Measurements from ENCODE around the gene PAQR8. TPM values are rescaled to one million over a fixed set of nuclear protein-coding genes. Genes with fewer than 3 reads are reported as not detected.

Gene PAQR8
- total and polyA plus RNA-seq, 7 donors: 0.39 to 1.3 (median 0.68) TPM

- no peak for ATAC-seq
- intact Hi-C loops (cut with DNase I): no loop called here
- Histone ChIP-seq H3K4me1 (no peaks in the 10 kb centered on the region), H3K27me3 (ENCODE audit: insufficient read depth in 3 of 3, low read length in 2 of 3) (no peaks in the 10 kb centered on the region), H3K27ac (no peak overlapping the region), H3K36me3 (ENCODE audit: insufficient read depth in 1 of 2, low read depth in 1 of 2) (no peaks in the 10 kb centered on the region), H3K9me3 (no peaks in the 10 kb centered on the region), H3K4me3 (no peak overlapping the region)
- DNase-seq: no peak
- 52 to 78% (median 59%) methylated on average over 2 of the region's 2 CpGs for WGBS, 3 donors
- no peak for TF ChIP-seq CTCF (IDR thresholded peaks at IDR 0.05)
Observed at GRCh38 chr6:52328303-52328662, 33.7 kb upstream of the PAQR8 start.

- 81 to 82% (median 82%) methylated on average over 2 of the region's 2 CpGs for WGBS, 3 donors
- DNase-seq (no peak), ATAC-seq (no peak)
- Histone ChIP-seq H3K4me3 (no peak overlapping the region), H3K27ac (no peak overlapping the region), H3K4me1 (no peaks in the 10 kb centered on the region), H3K27me3 (ENCODE audit: insufficient read depth in 3 of 3, low read length in 2 of 3) (no peaks in the 10 kb centered on the region), H3K9me3 (no peaks in the 10 kb centered on the region), H3K36me3 (ENCODE audit: insufficient read depth in 1 of 2, low read depth in 1 of 2) (no peaks in the 10 kb centered on the region)
- TF ChIP-seq CTCF (IDR thresholded peaks at IDR 0.05): no peak
- intact Hi-C loops (cut with DNase I): no loop called here
Observed at GRCh38 chr6:52328729-52329128, 33.2 kb upstream of the PAQR8 start.

- H3K27me3 ChIP-seq (ENCODE audit: insufficient read depth in 3 of 3, low read length in 2 of 3): no peaks in the 10 kb centered on the region
- TF ChIP-seq CTCF (IDR thresholded peaks at IDR 0.05): no peak
- H3K4me1 ChIP-seq: no peaks in the 10 kb centered on the region
- H3K4me3 ChIP-seq: no peak overlapping the region
- no peaks in the 10 kb centered on the region for H3K36me3 ChIP-seq (ENCODE audit: insufficient read depth in 1 of 2, low read depth in 1 of 2)
- ATAC-seq: no peak
- DNase-seq: no peak
- H3K27ac ChIP-seq: no peak overlapping the region
- WGBS, 3 donors: 65 to 80% (median 75%) methylated on average over 2 of the region's 2 CpGs
- intact Hi-C loops (cut with DNase I): no loop called here
- no peaks in the 10 kb centered on the region for H3K9me3 ChIP-seq
Observed at GRCh38 chr6:52330470-52330869, 31.5 kb upstream of the PAQR8 start.

GRCh38 chr6:52331793-52332457, 30.0 kb upstream of the PAQR8 start:
- Histone ChIP-seq H3K27me3 (ENCODE audit: insufficient read depth in 3 of 3, low read length in 2 of 3) (no peaks in the 10 kb centered on the region), H3K4me3 (no peak overlapping the region), H3K4me1 (no peaks in the 10 kb centered on the region), H3K27ac (no peak overlapping the region), H3K9me3 (no peaks in the 10 kb centered on the region), H3K36me3 (ENCODE audit: insufficient read depth in 1 of 2, low read depth in 1 of 2) (no peaks in the 10 kb centered on the region)
- TF ChIP-seq CTCF (IDR thresholded peaks at IDR 0.05): no peak
- intact Hi-C loops (cut with DNase I): no loop called here
- DNase-seq: no peak
- WGBS, 3 donors: 57 to 68% (median 63%) methylated on average over 4 of the region's 4 CpGs
- no peak for ATAC-seq

GRCh38 chr6:52333840-52334200, 28.1 kb upstream of the PAQR8 start:
- H3K9me3 ChIP-seq: no peaks in the 10 kb centered on the region
- H3K4me1 ChIP-seq: no peaks in the 10 kb centered on the region
- 26 to 38% (median 26%) methylated on average over 1 of the region's 1 CpG for WGBS, 3 donors
- TF ChIP-seq CTCF (IDR thresholded peaks at IDR 0.05): no peak
- H3K27me3 ChIP-seq (ENCODE audit: insufficient read depth in 3 of 3, low read length in 2 of 3): no peaks in the 10 kb centered on the region
- DNase-seq (no peak), ATAC-seq (no peak)
- no peak overlapping the region for H3K4me3 ChIP-seq
- intact Hi-C loops (cut with DNase I): no loop called here
- H3K27ac ChIP-seq: no peak overlapping the region
- no peaks in the 10 kb centered on the region for H3K36me3 ChIP-seq (ENCODE audit: insufficient read depth in 1 of 2, low read depth in 1 of 2)
